HL-60 (cell line): ENCODE measurements around the gene GGA3.
A peak's percentile ranks its signal among the peaks of the same experiment; 100 is the strongest.

ENCODE experiments used
- DNase-seq, 2 experiments: peaks; one replicate each; pipeline ENCODE4 v3.0.0-alpha.2; 2010 to 2020; ENCODE audit warnings: low read depth in 1 of 2, low spot score in 1 of 2
- H3K27ac ChIP-seq: fragments of 250-450 bp; sonication (Bioruptor Pico); replicated peaks from 2 replicates; pipeline ENCODE4 v1.5.1; 2020; ENCODE audit warnings: mild to moderate bottlenecking, moderate library complexity
- H3K27me3 ChIP-seq: fragments of 250-450 bp; sonication (Bioruptor Pico); 2 replicates; pipeline ENCODE4 v1.5.1; 2021; ENCODE audit warnings: mild to moderate bottlenecking, moderate library complexity; ENCODE audit not compliant: insufficient read depth, poor library complexity, severe bottlenecking
- H3K4me3 ChIP-seq: replicated peaks from 2 replicates; pipeline ENCODE4 v1.5.1; 2011; ENCODE audit warnings: mild to moderate bottlenecking, control low read depth, low read length; ENCODE audit not compliant: insufficient read depth
- CTCF ChIP-seq: IDR thresholded peaks from one replicate; pipeline ENCODE4 v1.5.1; 2011; ENCODE audit warnings: low read length, control low read depth, inconsistent platforms; ENCODE audit not compliant: insufficient read depth
- GABPA ChIP-seq: IDR thresholded peaks from 2 replicates; pipeline ENCODE4 v1.6.1; 2012; ENCODE audit warnings: low read depth
- POLR2AphosphoS5 ChIP-seq: IDR thresholded peaks from 2 replicates; pipeline ENCODE4 v1.6.1; 2012; ENCODE audit warnings: low read depth
- SPI1 ChIP-seq: IDR thresholded peaks from 2 replicates; pipeline ENCODE4 v1.6.1; 2012; ENCODE audit warnings: low read depth, mild to moderate bottlenecking, borderline replicate concordance
- TF ChIP-seq, protein P1 (sequence below): IDR thresholded peaks from 2 replicates; pipeline ENCODE4 v1.6.1; 2012; ENCODE audit warnings: low read depth; ENCODE audit not compliant: insufficient replicate concordance

The GGA3 gene

DNA sequence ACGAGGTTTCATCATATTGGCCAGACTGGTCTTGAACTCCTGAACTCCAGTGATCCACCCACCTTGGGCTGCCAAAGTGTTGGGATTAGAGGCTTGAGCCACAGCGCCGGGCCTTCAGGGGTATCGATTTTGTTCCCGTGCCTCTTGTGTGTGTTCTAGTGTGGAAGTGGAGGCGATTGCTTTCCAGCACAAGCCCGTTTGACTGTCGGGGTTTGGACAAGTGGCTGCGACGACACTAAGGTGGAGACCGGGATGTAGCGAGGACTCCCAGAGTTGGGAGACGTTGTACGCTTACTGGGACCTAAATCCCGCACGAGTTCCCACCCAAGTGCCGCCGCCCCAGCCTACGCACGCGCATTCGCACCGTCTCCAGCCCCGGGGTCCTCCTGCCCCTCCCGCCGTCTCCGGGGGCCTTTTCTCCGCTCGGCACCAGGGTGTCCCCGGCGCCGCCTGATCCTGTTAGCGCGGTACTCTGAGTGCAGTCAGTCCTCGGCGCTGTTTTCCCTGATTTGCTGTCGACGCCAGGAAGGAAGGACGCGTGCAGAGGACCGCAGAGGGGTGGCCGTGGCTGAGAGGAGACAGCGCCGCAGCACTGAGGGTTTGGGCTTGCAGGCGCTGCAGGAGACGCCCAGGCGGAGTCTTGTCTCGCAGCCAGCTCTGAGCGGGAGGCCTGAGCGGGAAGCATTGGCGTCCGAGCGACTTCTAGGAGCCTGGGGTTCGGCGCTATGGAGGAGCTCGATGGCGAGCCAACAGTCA, 56.2 kb downstream of the GGA3 start, which contains the start of gene NUP85:
Gene NUP85, plus strand, starts transcription at position 643 of the 756 bp plus-strand sequence. Its CDS starts 83 bp downstream, at position 726.
- Histone ChIP-seq H3K4me3 (peak within 1 kb of the TSS; percentile 84), H3K27ac (peak within 1 kb of the TSS; percentile 99), H3K27me3 (no peaks in the 10 kb centered on the region)
- peak; percentile 82 to 94 for DNase-seq
- TF ChIP-seq SPI1 (no peak), POLR2AphosphoS5 (peak; percentile 85; the same call in 1 of the 2 replicates)
- TF ChIP-seq, protein P1, sequence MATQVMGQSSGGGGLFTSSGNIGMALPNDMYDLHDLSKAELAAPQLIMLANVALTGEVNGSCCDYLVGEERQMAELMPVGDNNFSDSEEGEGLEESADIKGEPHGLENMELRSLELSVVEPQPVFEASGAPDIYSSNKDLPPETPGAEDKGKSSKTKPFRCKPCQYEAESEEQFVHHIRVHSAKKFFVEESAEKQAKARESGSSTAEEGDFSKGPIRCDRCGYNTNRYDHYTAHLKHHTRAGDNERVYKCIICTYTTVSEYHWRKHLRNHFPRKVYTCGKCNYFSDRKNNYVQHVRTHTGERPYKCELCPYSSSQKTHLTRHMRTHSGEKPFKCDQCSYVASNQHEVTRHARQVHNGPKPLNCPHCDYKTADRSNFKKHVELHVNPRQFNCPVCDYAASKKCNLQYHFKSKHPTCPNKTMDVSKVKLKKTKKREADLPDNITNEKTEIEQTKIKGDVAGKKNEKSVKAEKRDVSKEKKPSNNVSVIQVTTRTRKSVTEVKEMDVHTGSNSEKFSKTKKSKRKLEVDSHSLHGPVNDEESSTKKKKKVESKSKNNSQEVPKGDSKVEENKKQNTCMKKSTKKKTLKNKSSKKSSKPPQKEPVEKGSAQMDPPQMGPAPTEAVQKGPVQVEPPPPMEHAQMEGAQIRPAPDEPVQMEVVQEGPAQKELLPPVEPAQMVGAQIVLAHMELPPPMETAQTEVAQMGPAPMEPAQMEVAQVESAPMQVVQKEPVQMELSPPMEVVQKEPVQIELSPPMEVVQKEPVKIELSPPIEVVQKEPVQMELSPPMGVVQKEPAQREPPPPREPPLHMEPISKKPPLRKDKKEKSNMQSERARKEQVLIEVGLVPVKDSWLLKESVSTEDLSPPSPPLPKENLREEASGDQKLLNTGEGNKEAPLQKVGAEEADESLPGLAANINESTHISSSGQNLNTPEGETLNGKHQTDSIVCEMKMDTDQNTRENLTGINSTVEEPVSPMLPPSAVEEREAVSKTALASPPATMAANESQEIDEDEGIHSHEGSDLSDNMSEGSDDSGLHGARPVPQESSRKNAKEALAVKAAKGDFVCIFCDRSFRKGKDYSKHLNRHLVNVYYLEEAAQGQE, result no peak

- H3K27me3 ChIP-seq, result no peaks in the 10 kb centered on the region
- H3K4me3 ChIP-seq, result no peak overlapping the region
- DNase-seq, result no peak
- TF ChIP-seq CTCF (no peak), POLR2AphosphoS5 (no peak), SPI1 (no peak), GABPA (no peak)
- TF ChIP-seq, protein P1, result no peak
- H3K27ac ChIP-seq, result no peak overlapping the region
These were observed 61.4 kb downstream of the GGA3 start for GRCh38 chr17:75199886-75200618.

- no peaks in the 10 kb centered on the region for H3K27me3 ChIP-seq
- DNase-seq, result no peak
These were observed 66.5 kb downstream of the GGA3 start for GRCh38 chr17:75194879-75195278.

More at GRCh38 chr17:75194879-75195278, 66.5 kb downstream of the GGA3 start:
- H3K27ac ChIP-seq, result no peak overlapping the region
- TF ChIP-seq, protein P1, result no peak
- TF ChIP-seq GABPA, result no peak
- H3K4me3 ChIP-seq, result no peak overlapping the region
